ENCODE measurements around the gene DPEP1.
"Not testable (repeated sequence)": the region's sequence is repeated elsewhere in the genome, so short reads cannot be mapped to it uniquely, and the experiment has no call there.

The DPEP1 gene

GRCh38 chr16:89615596-89616090 lies 2.2 kb downstream of the DPEP1 start:
- no peak for FAIRE-seq
- DNase-seq (ENCODE audit: insufficient read length, low spot score) = no peak

GRCh38 chr16:89616623-89617022 lies 3.2 kb downstream of the DPEP1 start:
- FAIRE-seq = no peak

GRCh38 chr16:89617036-89617435 lies 3.6 kb downstream of the DPEP1 start:
- no peak for FAIRE-seq

More at GRCh38 chr16:89616623-89617022, 3.2 kb downstream of the DPEP1 start:
- no peak for DNase-seq (ENCODE audit: insufficient read length, low spot score)

GRCh38 chr16:89618109-89618998 lies 4.9 kb downstream of the DPEP1 start:
- DNase-seq (ENCODE audit: insufficient read length, low spot score) = no peak
- FAIRE-seq = no peak

More at GRCh38 chr16:89617036-89617435, 3.6 kb downstream of the DPEP1 start:
- DNase-seq (ENCODE audit: insufficient read length, low spot score) = no peak

- FAIRE-seq (no peak), DNase-seq (ENCODE audit: insufficient read length, low spot score) (no peak)
Observed at GRCh38 chr16:89619840-89620239, 6.4 kb downstream of the DPEP1 start.

GRCh38 chr16:89620406-89620841 lies 7.0 kb downstream of the DPEP1 start:
- DNase-seq (ENCODE audit: insufficient read length, low spot score) (no peak), FAIRE-seq (no peak)

- FAIRE-seq (no peak), DNase-seq (ENCODE audit: insufficient read length, low spot score) (no peak)
Observed at GRCh38 chr16:89621136-89621697, 7.8 kb downstream of the DPEP1 start.

GRCh38 chr16:89621698-89622409 lies 8.4 kb downstream of the DPEP1 start:
- no peak for DNase-seq (ENCODE audit: insufficient read length, low spot score)
- FAIRE-seq = no peak

GRCh38 chr16:89623511-89624261 lies 10.2 kb downstream of the DPEP1 start:
- DNase-seq (ENCODE audit: insufficient read length, low spot score) (no peak), FAIRE-seq (no peak)

- no peak for DNase-seq (ENCODE audit: insufficient read length, low spot score)
- FAIRE-seq = no peak
Observed at GRCh38 chr16:89624777-89625761, 11.6 kb downstream of the DPEP1 start.

- no peak for FAIRE-seq
Observed at GRCh38 chr16:89629827-89630610, 16.6 kb downstream of the DPEP1 start.

GRCh38 chr16:89633064-89633631 lies 19.7 kb downstream of the DPEP1 start:
- DNase-seq (ENCODE audit: insufficient read length, low spot score) (no peak), FAIRE-seq (no peak)

More at GRCh38 chr16:89629827-89630610, 16.6 kb downstream of the DPEP1 start:
- DNase-seq (ENCODE audit: insufficient read length, low spot score) = no peak

GRCh38 chr16:89634463-89635385 lies 21.3 kb downstream of the DPEP1 start:
- DNase-seq (ENCODE audit: insufficient read length, low spot score); FAIRE-seq: not testable (repeated sequence)

GRCh38 chr16:89636663-89637062 lies 23.2 kb downstream of the DPEP1 start:
- FAIRE-seq (no peak), DNase-seq (ENCODE audit: insufficient read length, low spot score) (no peak)

GRCh38 chr16:89637379-89637778 lies 23.9 kb downstream of the DPEP1 start:
- DNase-seq (ENCODE audit: insufficient read length, low spot score) = no peak
- FAIRE-seq = peak; percentile 46

GRCh38 chr16:89638455-89638854 lies 25.0 kb downstream of the DPEP1 start:
- DNase-seq (ENCODE audit: insufficient read length, low spot score) (no peak), FAIRE-seq (peak; percentile 79)

GRCh38 chr16:89639385-89639784 lies 25.9 kb downstream of the DPEP1 start:
- DNase-seq (ENCODE audit: insufficient read length, low spot score) (no peak), FAIRE-seq (peak; percentile 49)

Data from HTR-8/SVneo (cell line).